ENCODE data around the gene LITAFD.
"Not testable (repeated sequence)": the region's sequence is repeated elsewhere in the genome, so short reads cannot be mapped to it uniquely, and the experiment has no call there.

LITAFD gene

GRCh38 chr16:8916541-8917225, 34.5 kb downstream of the LITAFD start:
- Histone ChIP-seq H3K79me2 (ENCODE audit: insufficient read depth, low read depth) (peaks cover 38% of the 10 kb centered on the region; the same call in 1 of the 2 replicates), H2AFZ (ENCODE audit: low read depth) (no peak overlapping the region), H3K27ac (no peak overlapping the region), H3K4me1 (ENCODE audit: low read depth, poor library complexity, severe bottlenecking) (peaks cover 59% of the 10 kb centered on the region), H4K20me1 (ENCODE audit: insufficient read depth) (peaks cover 9% of the 10 kb centered on the region), H3K9ac (no peak overlapping the region), H3K36me3 (ENCODE audit: insufficient read depth) (peaks cover 15% of the 10 kb centered on the region; the same call in 1 of the 2 replicates), H3K4me3 (IDR thresholded peaks at IDR 0.05; ENCODE audit: insufficient read depth, low read depth, low read length) (no peak overlapping the region), H3K4me2 (no peak overlapping the region), H3K27me3 (ENCODE audit: insufficient read depth, low read depth) (no peaks in the 10 kb centered on the region)
- TF ChIP-seq, protein P1, sequence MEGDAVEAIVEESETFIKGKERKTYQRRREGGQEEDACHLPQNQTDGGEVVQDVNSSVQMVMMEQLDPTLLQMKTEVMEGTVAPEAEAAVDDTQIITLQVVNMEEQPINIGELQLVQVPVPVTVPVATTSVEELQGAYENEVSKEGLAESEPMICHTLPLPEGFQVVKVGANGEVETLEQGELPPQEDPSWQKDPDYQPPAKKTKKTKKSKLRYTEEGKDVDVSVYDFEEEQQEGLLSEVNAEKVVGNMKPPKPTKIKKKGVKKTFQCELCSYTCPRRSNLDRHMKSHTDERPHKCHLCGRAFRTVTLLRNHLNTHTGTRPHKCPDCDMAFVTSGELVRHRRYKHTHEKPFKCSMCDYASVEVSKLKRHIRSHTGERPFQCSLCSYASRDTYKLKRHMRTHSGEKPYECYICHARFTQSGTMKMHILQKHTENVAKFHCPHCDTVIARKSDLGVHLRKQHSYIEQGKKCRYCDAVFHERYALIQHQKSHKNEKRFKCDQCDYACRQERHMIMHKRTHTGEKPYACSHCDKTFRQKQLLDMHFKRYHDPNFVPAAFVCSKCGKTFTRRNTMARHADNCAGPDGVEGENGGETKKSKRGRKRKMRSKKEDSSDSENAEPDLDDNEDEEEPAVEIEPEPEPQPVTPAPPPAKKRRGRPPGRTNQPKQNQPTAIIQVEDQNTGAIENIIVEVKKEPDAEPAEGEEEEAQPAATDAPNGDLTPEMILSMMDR (conservative IDR thresholded peaks at IDR 0.05; ENCODE audit: low read depth, low read length) = no peak

GRCh38 chr16:8917336-8917735, 35.2 kb downstream of the LITAFD start:
- H3K27ac ChIP-seq; H3K4me2 ChIP-seq; H3K9ac ChIP-seq; H3K4me3 ChIP-seq (IDR thresholded peaks at IDR 0.05; ENCODE audit: insufficient read depth, low read depth, low read length); H2AFZ ChIP-seq (ENCODE audit: low read depth); H4K20me1 ChIP-seq (ENCODE audit: insufficient read depth); H3K27me3 ChIP-seq (ENCODE audit: insufficient read depth, low read depth): not testable (repeated sequence)
- Histone ChIP-seq H3K36me3 (ENCODE audit: insufficient read depth) (peaks cover 15% of the 10 kb centered on the region; the same call in 1 of the 2 replicates), H3K79me2 (ENCODE audit: insufficient read depth, low read depth) (peaks cover 38% of the 10 kb centered on the region; the same call in 1 of the 2 replicates), H3K4me1 (ENCODE audit: low read depth, poor library complexity, severe bottlenecking) (peaks cover 57% of the 10 kb centered on the region)

DNA sequence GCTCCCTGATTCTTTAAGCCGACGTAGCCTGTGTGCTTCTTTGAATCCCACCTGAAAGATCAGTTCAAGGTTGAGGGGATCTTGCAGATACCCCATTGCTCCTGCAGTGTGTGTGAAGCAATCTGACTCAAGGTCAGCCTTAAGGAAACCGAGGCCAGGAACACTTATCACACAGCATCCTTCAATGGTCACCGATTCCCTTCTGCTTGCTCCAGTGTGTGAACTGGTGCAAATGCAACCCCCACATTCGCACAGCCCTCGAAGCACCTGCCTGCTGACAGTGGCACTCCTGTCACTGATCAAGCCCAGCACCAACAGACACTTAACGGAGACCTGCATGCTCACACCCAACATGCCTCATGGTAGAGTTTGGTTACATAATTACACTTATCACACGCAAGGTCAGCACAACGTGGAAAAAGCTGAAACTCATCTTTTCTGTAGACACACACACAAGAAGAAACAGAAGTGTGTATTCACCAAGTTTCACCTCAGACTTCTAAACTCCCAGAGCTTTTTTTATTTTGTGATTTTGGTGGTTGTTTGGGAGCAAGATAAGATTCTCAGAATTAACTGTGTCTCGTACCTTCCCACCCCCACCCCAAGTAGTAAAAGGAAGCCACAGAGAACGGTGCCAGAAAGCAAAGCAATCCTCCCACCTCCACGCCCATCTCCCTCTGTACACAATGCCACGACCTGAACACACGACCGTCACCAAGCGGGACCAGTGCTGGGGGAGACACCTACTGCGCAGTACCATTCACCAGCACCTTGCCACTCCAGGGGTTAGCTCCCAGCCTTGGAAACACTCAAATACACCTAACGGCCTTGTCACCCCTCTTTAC, 37.2 kb downstream of the LITAFD start:
- Histone ChIP-seq H3K79me2 (ENCODE audit: insufficient read depth, low read depth) (peaks cover 52% of the 10 kb centered on the region; the same call in 1 of the 2 replicates), H2AFZ (ENCODE audit: low read depth) (no peak overlapping the region), H3K27ac (no peak overlapping the region), H3K4me2 (no peak overlapping the region), H3K4me3 (IDR thresholded peaks at IDR 0.05; ENCODE audit: insufficient read depth, low read depth, low read length) (no peak overlapping the region), H4K20me1 (ENCODE audit: insufficient read depth) (peaks cover 14% of the 10 kb centered on the region; the same call in 1 of the 2 replicates), H3K36me3 (ENCODE audit: insufficient read depth) (peaks cover 21% of the 10 kb centered on the region; the same call in 1 of the 2 replicates), H3K4me1 (ENCODE audit: low read depth, poor library complexity, severe bottlenecking) (peaks cover 45% of the 10 kb centered on the region), H3K9ac (no peak overlapping the region), H3K27me3 (ENCODE audit: insufficient read depth, low read depth) (no peaks in the 10 kb centered on the region)
- TF ChIP-seq, protein P1 (conservative IDR thresholded peaks at IDR 0.05; ENCODE audit: low read depth, low read length) = no peak

- H4K20me1 ChIP-seq (ENCODE audit: insufficient read depth) = peaks cover 17% of the 10 kb centered on the region; the same call in 1 of the 2 replicates
- TF ChIP-seq, protein P1 (conservative IDR thresholded peaks at IDR 0.05; ENCODE audit: low read depth, low read length) = no peak
- no peak overlapping the region for H3K4me2 ChIP-seq
- H3K9ac ChIP-seq = no peak overlapping the region
- peaks cover 59% of the 10 kb centered on the region for H3K79me2 ChIP-seq (ENCODE audit: insufficient read depth, low read depth)
- peaks cover 47% of the 10 kb centered on the region for H3K4me1 ChIP-seq (ENCODE audit: low read depth, poor library complexity, severe bottlenecking)
- H3K27me3 ChIP-seq (ENCODE audit: insufficient read depth, low read depth) = no peaks in the 10 kb centered on the region
- H3K27ac ChIP-seq = no peak overlapping the region; the same call in 1 of the 2 replicates
- H3K4me3 ChIP-seq (IDR thresholded peaks at IDR 0.05; ENCODE audit: insufficient read depth, low read depth, low read length) = no peak overlapping the region
- H3K36me3 ChIP-seq (ENCODE audit: insufficient read depth) = peaks cover 21% of the 10 kb centered on the region; the same call in 1 of the 2 replicates
- H2AFZ ChIP-seq (ENCODE audit: low read depth) = no peak overlapping the region
These were observed 37.8 kb downstream of the LITAFD start for GRCh38 chr16:8919934-8920462.
